Muscle layer of colon (tissue), 2 donors: ENCODE data around the gene HMGCS1.
"Not testable (repeated sequence)": the region's sequence is repeated elsewhere in the genome, so short reads cannot be mapped to it uniquely, and the experiment has no call there.

Source experiments
- H3K27ac ChIP-seq: one replicate; pipeline ENCODE4 v1.7.0; 2013; ENCODE audit warnings: low read depth, mild to moderate bottlenecking, low read length, moderate library complexity
- H3K27me3 ChIP-seq, 2 donors: one replicate each; pipeline ENCODE4 v1.7.0; 2013; ENCODE audit warnings: low read length in 2 of 2, mild to moderate bottlenecking in 2 of 2; ENCODE audit not compliant: insufficient read depth in 2 of 2, control insufficient read depth in 1 of 2
- H3K36me3 ChIP-seq: one replicate; pipeline ENCODE4 v1.7.0; 2013; ENCODE audit warnings: mild to moderate bottlenecking, low read length; ENCODE audit not compliant: insufficient read depth
- H3K4me1 ChIP-seq: one replicate; pipeline ENCODE4 v1.7.0; 2013; ENCODE audit warnings: mild to moderate bottlenecking, low read length; ENCODE audit not compliant: insufficient read depth
- H3K4me3 ChIP-seq, 2 donors: one replicate each; pipeline ENCODE4 v1.7.0; 2013; ENCODE audit warnings: low read length in 2 of 2, low read depth in 1 of 2, mild to moderate bottlenecking in 1 of 2, moderate library complexity in 1 of 2
- H3K9ac ChIP-seq: one replicate; pipeline ENCODE4 v1.7.0; 2013; ENCODE audit warnings: low read length
- H3K9me3 ChIP-seq: one replicate; pipeline ENCODE4 v1.7.0; 2013; ENCODE audit warnings: mild to moderate bottlenecking, low read length
- donor health status: abdominal sarcoma.
- donor health status: Adenocarcinoma of cecum.

HMGCS1 gene

GRCh38 chr5:43336159-43336558 is 22.9 kb upstream of the HMGCS1 start:
- H3K4me1 ChIP-seq, result no peaks in the 10 kb centered on the region
- no peak overlapping the region for H3K27ac ChIP-seq
- H3K4me3 ChIP-seq, result no peak overlapping the region
- no peaks in the 10 kb centered on the region for H3K27me3 ChIP-seq
- H3K36me3 ChIP-seq, result no peaks in the 10 kb centered on the region
- H3K9me3 ChIP-seq, result no peaks in the 10 kb centered on the region
- no peak overlapping the region for H3K9ac ChIP-seq

- Histone ChIP-seq H3K27ac (no peak overlapping the region), H3K27me3 (no peaks in the 10 kb centered on the region), H3K4me3 (no peak overlapping the region), H3K36me3 (no peaks in the 10 kb centered on the region), H3K4me1 (no peaks in the 10 kb centered on the region), H3K9me3 (no peaks in the 10 kb centered on the region), H3K9ac (no peak overlapping the region)
These were observed 22.5 kb upstream of the HMGCS1 start for GRCh38 chr5:43335681-43336080.

GRCh38 chr5:43332401-43332800 is 19.2 kb upstream of the HMGCS1 start:
- no peaks in the 10 kb centered on the region for H3K9me3 ChIP-seq
- H3K4me3 ChIP-seq, result no peak overlapping the region
- no peaks in the 10 kb centered on the region for H3K27me3 ChIP-seq
- H3K36me3 ChIP-seq, result no peaks in the 10 kb centered on the region
- no peaks in the 10 kb centered on the region for H3K4me1 ChIP-seq
- no peak overlapping the region for H3K27ac ChIP-seq
- H3K9ac ChIP-seq, result no peak overlapping the region

- not testable (repeated sequence) for H3K4me3 ChIP-seq, H3K27ac ChIP-seq, H3K9me3 ChIP-seq, H3K36me3 ChIP-seq, H3K9ac ChIP-seq, H3K27me3 ChIP-seq, H3K4me1 ChIP-seq
These were observed 12.4 kb upstream of the HMGCS1 start for GRCh38 chr5:43325624-43326023.

GRCh38 chr5:43323488-43323887 is 10.3 kb upstream of the HMGCS1 start:
- H3K27me3 ChIP-seq, H3K27ac ChIP-seq, H3K4me3 ChIP-seq, H3K9me3 ChIP-seq, H3K9ac ChIP-seq, H3K36me3 ChIP-seq, H3K4me1 ChIP-seq: not testable (repeated sequence)

- H3K4me3 ChIP-seq, result no peak overlapping the region
- no peak overlapping the region for H3K27ac ChIP-seq
- no peaks in the 10 kb centered on the region for H3K27me3 ChIP-seq
- H3K36me3 ChIP-seq, result no peaks in the 10 kb centered on the region
- H3K9ac ChIP-seq, result no peak overlapping the region
- H3K4me1 ChIP-seq, result no peaks in the 10 kb centered on the region
- H3K9me3 ChIP-seq, result no peaks in the 10 kb centered on the region
These were observed 7.6 kb upstream of the HMGCS1 start for GRCh38 chr5:43320846-43321245.

- no peak overlapping the region for H3K4me3 ChIP-seq
- no peaks in the 10 kb centered on the region for H3K36me3 ChIP-seq
- H3K9me3 ChIP-seq, result no peaks in the 10 kb centered on the region
- H3K27ac ChIP-seq, result no peak overlapping the region
- H3K4me1 ChIP-seq, result peaks cover 13% of the 10 kb centered on the region
- H3K27me3 ChIP-seq, result no peaks in the 10 kb centered on the region
- no peak overlapping the region for H3K9ac ChIP-seq
These were observed 3.2 kb upstream of the HMGCS1 start for GRCh38 chr5:43316421-43316820.

GRCh38 chr5:43315682-43316081 is 2.5 kb upstream of the HMGCS1 start:
- H3K9ac ChIP-seq, result no peak overlapping the region
- H3K4me3 ChIP-seq, result no peak overlapping the region
- H3K9me3 ChIP-seq, result no peaks in the 10 kb centered on the region
- peaks cover 14% of the 10 kb centered on the region for H3K4me1 ChIP-seq
- no peaks in the 10 kb centered on the region for H3K27me3 ChIP-seq
- H3K36me3 ChIP-seq, result no peaks in the 10 kb centered on the region
- H3K27ac ChIP-seq, result no peak overlapping the region

- Histone ChIP-seq H3K36me3 (no peaks in the 10 kb centered on the region), H3K4me1 (peaks cover 14% of the 10 kb centered on the region), H3K9ac (no peak overlapping the region), H3K9me3 (no peaks in the 10 kb centered on the region), H3K27ac (no peak overlapping the region), H3K4me3 (no peak overlapping the region), H3K27me3 (no peaks in the 10 kb centered on the region)
These were observed 2.1 kb upstream of the HMGCS1 start for GRCh38 chr5:43315263-43315662.

GRCh38 chr5:43314724-43315123 is 1.5 kb upstream of the HMGCS1 start:
- Histone ChIP-seq H3K9me3 (no peaks in the 10 kb centered on the region), H3K9ac (no peak overlapping the region), H3K36me3 (no peaks in the 10 kb centered on the region), H3K4me3 (no peak overlapping the region), H3K4me1 (peaks cover 14% of the 10 kb centered on the region), H3K27ac (no peak overlapping the region), H3K27me3 (no peaks in the 10 kb centered on the region)

GRCh38 chr5:43313854-43314457 is 744 bp upstream of the HMGCS1 start:
- no peak overlapping the region for H3K9ac ChIP-seq
- no peaks in the 10 kb centered on the region for H3K27me3 ChIP-seq
- H3K27ac ChIP-seq, result no peak overlapping the region
- peak overlapping the region in 1 of 2 donors; percentile 78 for H3K4me3 ChIP-seq
- H3K36me3 ChIP-seq, result no peaks in the 10 kb centered on the region
- H3K4me1 ChIP-seq, result peaks cover 14% of the 10 kb centered on the region
- no peaks in the 10 kb centered on the region for H3K9me3 ChIP-seq

- Histone ChIP-seq H3K4me1 (peaks cover 14% of the 10 kb centered on the region), H3K36me3 (no peaks in the 10 kb centered on the region)
These were observed 545 bp downstream of the HMGCS1 start for GRCh38 chr5:43312699-43313034.

More at GRCh38 chr5:43312699-43313034, 545 bp downstream of the HMGCS1 start:
- no peaks in the 10 kb centered on the region for H3K27me3 ChIP-seq
- peak overlapping the region; percentile 36 for H3K27ac ChIP-seq
- H3K4me3 ChIP-seq, result peak overlapping the region; percentile 62 to 78
- no peaks in the 10 kb centered on the region for H3K9me3 ChIP-seq
- peak overlapping the region; percentile 62 for H3K9ac ChIP-seq
